ENCODE measurements around the gene STOX1. TPM values are rescaled to one million over a fixed set of nuclear protein-coding genes. Genes with fewer than 3 reads are reported as not detected.
A peak's percentile ranks its signal among the peaks of the same experiment; 100 is the strongest.

STOX1 gene, protein sequence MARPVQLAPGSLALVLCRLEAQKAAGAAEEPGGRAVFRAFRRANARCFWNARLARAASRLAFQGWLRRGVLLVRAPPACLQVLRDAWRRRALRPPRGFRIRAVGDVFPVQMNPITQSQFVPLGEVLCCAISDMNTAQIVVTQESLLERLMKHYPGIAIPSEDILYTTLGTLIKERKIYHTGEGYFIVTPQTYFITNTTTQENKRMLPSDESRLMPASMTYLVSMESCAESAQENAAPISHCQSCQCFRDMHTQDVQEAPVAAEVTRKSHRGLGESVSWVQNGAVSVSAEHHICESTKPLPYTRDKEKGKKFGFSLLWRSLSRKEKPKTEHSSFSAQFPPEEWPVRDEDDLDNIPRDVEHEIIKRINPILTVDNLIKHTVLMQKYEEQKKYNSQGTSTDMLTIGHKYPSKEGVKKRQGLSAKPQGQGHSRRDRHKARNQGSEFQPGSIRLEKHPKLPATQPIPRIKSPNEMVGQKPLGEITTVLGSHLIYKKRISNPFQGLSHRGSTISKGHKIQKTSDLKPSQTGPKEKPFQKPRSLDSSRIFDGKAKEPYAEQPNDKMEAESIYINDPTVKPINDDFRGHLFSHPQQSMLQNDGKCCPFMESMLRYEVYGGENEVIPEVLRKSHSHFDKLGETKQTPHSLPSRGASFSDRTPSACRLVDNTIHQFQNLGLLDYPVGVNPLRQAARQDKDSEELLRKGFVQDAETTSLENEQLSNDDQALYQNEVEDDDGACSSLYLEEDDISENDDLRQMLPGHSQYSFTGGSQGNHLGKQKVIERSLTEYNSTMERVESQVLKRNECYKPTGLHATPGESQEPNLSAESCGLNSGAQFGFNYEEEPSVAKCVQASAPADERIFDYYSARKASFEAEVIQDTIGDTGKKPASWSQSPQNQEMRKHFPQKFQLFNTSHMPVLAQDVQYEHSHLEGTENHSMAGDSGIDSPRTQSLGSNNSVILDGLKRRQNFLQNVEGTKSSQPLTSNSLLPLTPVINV
- total RNA-seq, result 2.5 TPM
- long read RNA-seq, partial matches to known transcripts, result 1 of 5 reads
- long read RNA-seq, other reads (novel, unspliced or antisense), result 4 of 5 reads

DNA sequence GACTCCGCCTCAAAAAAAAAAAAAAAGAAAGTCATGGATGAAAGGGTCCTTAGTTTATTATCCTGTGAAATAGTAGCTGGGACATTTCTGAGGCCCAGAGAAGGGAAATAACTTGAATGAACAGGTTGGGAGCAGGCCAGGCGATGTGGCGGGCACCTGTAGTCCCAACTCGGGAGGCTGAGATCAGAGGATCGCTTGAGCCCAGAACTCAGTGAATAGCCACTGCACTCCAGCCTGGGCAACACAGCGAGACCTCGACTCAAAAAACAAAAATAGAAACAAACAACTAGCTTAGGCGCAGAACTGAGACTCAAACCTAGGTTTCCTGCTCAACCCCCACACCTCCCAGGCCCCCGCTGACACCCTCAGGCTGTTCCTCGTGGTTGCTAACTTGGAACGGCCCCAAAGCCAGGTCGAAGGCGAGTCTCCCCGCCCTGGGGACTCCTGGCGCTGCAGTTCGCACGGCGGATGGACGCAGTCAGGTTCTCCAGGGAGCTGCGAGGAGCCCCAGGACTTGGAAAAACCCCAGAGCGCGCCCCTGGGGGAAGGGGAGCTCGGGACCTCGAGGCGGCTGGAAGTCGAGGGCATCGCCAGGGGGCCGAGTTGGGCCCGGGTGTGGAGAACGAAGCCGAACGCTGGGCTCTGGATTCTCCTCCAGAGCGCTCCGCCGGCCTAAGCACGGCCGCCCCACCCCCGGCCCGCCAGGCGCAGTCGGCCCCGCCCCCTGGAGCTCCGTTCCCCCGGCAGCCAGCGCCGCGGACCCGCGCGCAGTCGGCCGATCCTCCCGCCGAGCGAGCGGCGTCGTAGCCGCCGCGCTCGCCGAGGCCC is at the start of gene STOX1:
Gene STOX1 (plus strand): TSS at position 768 of the 828 bp plus-strand sequence. CDS start 93 bp downstream, outside the sequence.
- peak; percentile 54 for DNase-seq
- peak; percentile 84 to 95 for ATAC-seq
- H3K27me3 ChIP-seq (ENCODE audit: low read depth), result no peaks in the 10 kb centered on the region
- intact Hi-C loops (cut with DNase I), result no loop called here
- H3K36me3 ChIP-seq, result no peaks in the 10 kb centered on the region
- peak within 1 kb of the TSS; percentile 61 for H3K4me3 ChIP-seq
- no peak for TF ChIP-seq CTCF (IDR thresholded peaks at IDR 0.05)
- H3K4me1 ChIP-seq, result peaks cover 7% of the 10 kb centered on the region
- no peaks in the 10 kb centered on the region for H3K9me3 ChIP-seq
- H3K27ac ChIP-seq, result no peak within 1 kb of the TSS

GRCh38 chr10:68781613-68782574 is 45.4 kb upstream of the STOX1 start:
- no peak overlapping the region for H3K27ac ChIP-seq
- H3K9me3 ChIP-seq, result no peaks in the 10 kb centered on the region
- ATAC-seq (no peak), DNase-seq (no peak)
- H3K4me1 ChIP-seq, result no peaks in the 10 kb centered on the region
- TF ChIP-seq CTCF (IDR thresholded peaks at IDR 0.05), result no peak
- intact Hi-C loops (cut with DNase I), result no loop called here
- no peaks in the 10 kb centered on the region for H3K27me3 ChIP-seq (ENCODE audit: low read depth)
- peaks cover 95% of the 10 kb centered on the region for H3K36me3 ChIP-seq
- H3K4me3 ChIP-seq, result no peak overlapping the region

GRCh38 chr10:68784476-68784875 is 42.9 kb upstream of the STOX1 start:
- no peaks in the 10 kb centered on the region for H3K9me3 ChIP-seq
- no peaks in the 10 kb centered on the region for H3K4me1 ChIP-seq
- no peaks in the 10 kb centered on the region for H3K27me3 ChIP-seq (ENCODE audit: low read depth)
- DNase-seq (no peak), ATAC-seq (no peak)
- intact Hi-C loops (cut with DNase I), result no loop called here
- H3K4me3 ChIP-seq, result no peak overlapping the region
- peaks cover 95% of the 10 kb centered on the region for H3K36me3 ChIP-seq
- no peak overlapping the region for H3K27ac ChIP-seq
- no peak for TF ChIP-seq CTCF (IDR thresholded peaks at IDR 0.05)

DNA sequence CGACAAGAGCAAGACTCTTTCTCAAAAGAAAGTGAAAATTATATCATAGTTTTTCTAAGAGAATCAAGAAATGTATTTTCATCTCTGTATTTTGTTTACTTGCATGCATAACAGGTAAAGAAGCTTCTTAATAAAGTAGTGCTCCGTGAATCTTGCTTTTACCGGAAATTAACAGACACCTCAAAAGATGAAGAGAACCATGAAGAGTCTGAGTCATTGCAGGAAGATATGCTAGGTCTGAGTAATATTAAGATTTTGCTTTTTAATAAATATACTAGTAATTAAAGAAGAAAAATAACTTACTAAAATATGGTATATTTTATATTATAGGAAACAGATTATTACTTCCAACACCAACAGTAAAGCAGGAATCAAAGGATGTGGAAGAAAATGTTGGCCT is 39.5 kb upstream of the STOX1 start:
- intact Hi-C loops (cut with DNase I), result no loop called here
- peaks cover 98% of the 10 kb centered on the region for H3K36me3 ChIP-seq
- no peaks in the 10 kb centered on the region for H3K27me3 ChIP-seq (ENCODE audit: low read depth)
- H3K4me3 ChIP-seq, result no peak overlapping the region
- TF ChIP-seq CTCF (IDR thresholded peaks at IDR 0.05), result no peak
- ATAC-seq, result no peak
- DNase-seq, result no peak
- no peaks in the 10 kb centered on the region for H3K9me3 ChIP-seq
- H3K4me1 ChIP-seq, result no peaks in the 10 kb centered on the region
- no peak overlapping the region for H3K27ac ChIP-seq
